Measurements from ENCODE around the gene GOLGA8K. TPM values are rescaled to one million over a fixed set of nuclear protein-coding genes. Genes with fewer than 3 reads are reported as not detected.
"Not testable (repeated sequence)": the region's sequence is repeated elsewhere in the genome, so short reads cannot be mapped to it uniquely, and the experiment has no call there.

Gene GOLGA8K
- total RNA-seq, 1 experiment from 2014 or later = 0.14 TPM

GRCh38 chr15:32356909-32357308 is 46.2 kb downstream of the GOLGA8K start:
- not testable (repeated sequence) for DNase-seq (ENCODE audit: low read depth)

- not testable (repeated sequence) for DNase-seq (ENCODE audit: low read depth)
Observed at GRCh38 chr15:32352748-32353147, 50.3 kb downstream of the GOLGA8K start.

- not testable (repeated sequence) for DNase-seq (ENCODE audit: low read depth)
Observed at GRCh38 chr15:32350563-32351220, 52.4 kb downstream of the GOLGA8K start.

DNA sequence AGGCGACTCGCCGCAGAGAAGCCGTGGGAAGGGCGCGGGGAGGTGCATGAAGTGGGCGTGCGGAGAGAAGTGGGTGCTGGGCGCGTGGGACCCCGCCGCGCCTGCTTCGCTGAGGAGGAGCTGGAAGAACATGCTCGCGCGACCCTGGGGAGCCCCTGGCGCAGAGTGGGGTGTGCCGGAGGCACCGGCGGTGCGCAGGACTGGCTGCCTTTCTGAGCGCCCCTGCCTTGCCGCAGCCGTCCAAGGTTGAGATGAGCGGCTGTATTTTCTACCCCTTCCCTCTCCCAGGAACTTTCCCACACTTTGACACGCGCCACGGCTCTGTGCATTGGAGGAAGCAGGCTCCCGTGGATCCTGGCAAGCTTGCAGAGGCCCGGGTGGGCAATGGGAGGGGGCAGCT is 56.1 kb downstream of the GOLGA8K start:
- DNase-seq (ENCODE audit: low read depth) = not testable (repeated sequence)

- DNase-seq (ENCODE audit: low read depth) = not testable (repeated sequence)
Observed at GRCh38 chr15:32345978-32346547, 57.0 kb downstream of the GOLGA8K start.

DNA sequence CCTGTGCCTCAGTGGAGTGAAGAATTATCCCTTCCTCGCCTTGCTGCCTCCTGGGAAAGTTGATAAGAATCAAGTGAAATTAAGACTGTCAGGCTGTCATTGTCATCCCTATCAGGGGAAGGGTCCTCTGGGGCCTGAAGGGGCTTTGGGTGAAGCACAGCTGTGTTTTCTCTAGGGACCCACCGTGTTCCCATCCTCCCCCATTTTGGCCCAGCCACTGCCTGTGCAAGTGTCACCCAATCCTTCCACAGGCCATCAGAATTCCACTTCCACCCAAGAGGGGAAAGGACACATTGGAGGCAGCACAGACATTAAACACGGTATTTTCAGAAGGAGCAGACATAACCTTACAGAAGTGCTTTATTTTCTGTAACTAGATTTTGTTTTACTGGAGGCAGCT is 59.2 kb downstream of the GOLGA8K start:
- not testable (repeated sequence) for DNase-seq (ENCODE audit: low read depth)

Small RNA genes within 50 kb of the gene (small RNA-seq; reads per million reads assigned to genes)
- 0.27 reads per million, percentile 24 among the genes with 10 or more reads in this experiment for gene RF00096
- not detected for gene RN7SL185P
- gene RN7SL539P = not detected

Other genes with a start within 250 kb of the GOLGA8K start
- 0.10 TPM in 1 of 2 replicates, not detected in the other for gene GOLGA8O, start 52.3 kb upstream of the GOLGA8K start, total RNA-seq (2014; rRNA removed; shearing (Covaris generic))
- gene GOLGA8N, start 190.2 kb upstream of the GOLGA8K start, total RNA-seq (2014; rRNA removed; shearing (Covaris generic)) = 0.33 and 0.80 TPM in 2 replicates
- gene ARHGAP11A, start 212.2 kb upstream of the GOLGA8K start, total RNA-seq (2014; rRNA removed; shearing (Covaris generic)) = 51.2 and 52.1 TPM in 2 replicates
- 36.1 and 46.9 TPM in 2 replicates for gene SCG5, start 238.4 kb upstream of the GOLGA8K start, total RNA-seq (2014; rRNA removed; shearing (Covaris generic))